Activated effector memory CD4-positive, alpha-beta T cell treated with Interleukin-2 at 50 U/mL for 16 hours (primary cell): ENCODE data around the gene PDGFC.

Experiments used
- DNase-seq: peaks from one replicate; pipeline ENCODE4 v3.0.0-alpha.2; 2020

PDGFC gene

GRCh38 chr4:156820931-156821330 is 150.7 kb downstream of the PDGFC start:
- DNase-seq = no peak

- DNase-seq = no peak
Measured at GRCh38 chr4:156816360-156816755, 155.2 kb downstream of the PDGFC start.

- no peak for DNase-seq
Measured at GRCh38 chr4:156815717-156816359, 155.8 kb downstream of the PDGFC start.

GRCh38 chr4:156811963-156812362 is 159.6 kb downstream of the PDGFC start:
- DNase-seq = no peak

GRCh38 chr4:156811286-156811685 is 160.3 kb downstream of the PDGFC start:
- no peak for DNase-seq

GRCh38 chr4:156805696-156806095 is 165.9 kb downstream of the PDGFC start:
- no peak for DNase-seq

GRCh38 chr4:156803056-156803455 is 168.5 kb downstream of the PDGFC start:
- no peak for DNase-seq

GRCh38 chr4:156800463-156800862 is 171.1 kb downstream of the PDGFC start:
- no peak for DNase-seq

- no peak for DNase-seq
Measured at GRCh38 chr4:156799121-156799589, 172.4 kb downstream of the PDGFC start.

- DNase-seq = no peak
Measured at GRCh38 chr4:156798438-156798837, 173.2 kb downstream of the PDGFC start.

GRCh38 chr4:156797206-156797605 is 174.4 kb downstream of the PDGFC start:
- DNase-seq = no peak

- no peak for DNase-seq
Measured at GRCh38 chr4:156795727-156796126, 175.9 kb downstream of the PDGFC start.

GRCh38 chr4:156794863-156795262 is 176.7 kb downstream of the PDGFC start:
- DNase-seq = no peak

GRCh38 chr4:156792462-156793085 is 179.0 kb downstream of the PDGFC start:
- DNase-seq = no peak

- no peak for DNase-seq
Measured at GRCh38 chr4:156790866-156791265, 180.7 kb downstream of the PDGFC start.

GRCh38 chr4:156788782-156789181 is 182.8 kb downstream of the PDGFC start:
- no peak for DNase-seq

GRCh38 chr4:156786713-156787112 is 184.9 kb downstream of the PDGFC start:
- no peak for DNase-seq

GRCh38 chr4:156784970-156785369 is 186.6 kb downstream of the PDGFC start:
- no peak for DNase-seq

- no peak for DNase-seq
Measured at GRCh38 chr4:156783966-156784365, 187.6 kb downstream of the PDGFC start.

- DNase-seq = no peak
Measured at GRCh38 chr4:156782491-156782890, 189.1 kb downstream of the PDGFC start.

- no peak for DNase-seq
Measured at GRCh38 chr4:156781852-156782251, 189.7 kb downstream of the PDGFC start.

- DNase-seq = no peak
Measured at GRCh38 chr4:156779774-156780173, 191.8 kb downstream of the PDGFC start.

GRCh38 chr4:156779042-156779441 is 192.6 kb downstream of the PDGFC start:
- DNase-seq = no peak

GRCh38 chr4:156778606-156779005 is 193.0 kb downstream of the PDGFC start:
- no peak for DNase-seq

- DNase-seq = no peak
Measured at GRCh38 chr4:156778093-156778492, 193.5 kb downstream of the PDGFC start.
